Endothelial cell of umbilical vein (primary cell): ENCODE data around the gene FER.

Experiments used
- CTCF ChIP-seq, 2 donors: IDR thresholded peaks; 1 replicate in 1 of 2; 2 replicates in 1 of 2; pipeline ENCODE4 v1.5.1; 2011; ENCODE audit warnings: low read length in 2 of 2, mild to moderate bottlenecking in 2 of 2, moderate library complexity in 2 of 2, control low read depth in 1 of 2, inconsistent platforms in 1 of 2, low read depth in 1 of 2; ENCODE audit not compliant: insufficient read depth in 1 of 2; ENCODE audit errors: extremely low read depth in 1 of 2
- POLR2A ChIP-seq: IDR thresholded peaks from 2 replicates; pipeline ENCODE4 v1.6.1; 2012; ENCODE audit warnings: low read depth, mild to moderate bottlenecking, control low read depth, low read length
- POLR2AphosphoS5 ChIP-seq: IDR thresholded peaks from 2 replicates; pipeline ENCODE4 v1.6.1; 2012; ENCODE audit warnings: low read depth, mild to moderate bottlenecking, control low read depth, low read length, moderate library complexity; ENCODE audit not compliant: insufficient read depth

GRCh38 chr5:109113608-109114007, 365.9 kb downstream of the FER start:
- TF ChIP-seq CTCF (IDR thresholded peaks at IDR 0.05; ENCODE audit: extremely low read depth in 1 of 2, insufficient read depth in 1 of 2, low read depth in 1 of 2, low read length in 2 of 2) (no peak), POLR2AphosphoS5 (no peak), POLR2A (no peak)
